ENCODE results near the gene OPN1MW3.
"Not testable (repeated sequence)": the region's sequence is repeated elsewhere in the genome, so short reads cannot be mapped to it uniquely, and the experiment has no call there.

GRCh38 chrX:154211057-154211456 is 46.3 kb upstream of the OPN1MW3 start:
- not testable (repeated sequence) for TF ChIP-seq CTCF (conservative IDR thresholded peaks at IDR 0.05; ENCODE audit: low read depth, low read length); USF2 (IDR thresholded peaks at IDR 0.05; ENCODE audit: low read depth, low read length); MAFK (IDR thresholded peaks at IDR 0.05; ENCODE audit: low read depth, low read length); BHLHE40 (IDR thresholded peaks at IDR 0.05; ENCODE audit: low read depth, low read length); POLR2A (IDR thresholded peaks at IDR 0.05; ENCODE audit: low read depth, low read length)

Measured in IMR-90 (cell line).